SK-N-SH treated with all-trans-retinoic acid at 6 μM for 48 hours (cell line): ENCODE measurements around the gene SHANK2.

ENCODE experiments used
- ATAC-seq: fragments of 200-7000 bp; cut with Tn5 transposase; 3 replicates; pipeline ENCODE4 v1.9.1; 2020; ENCODE audit warnings: mild to moderate bottlenecking, moderate library complexity
- ARNTL ChIP-seq: fragments of 450-650 bp; formaldehyde crosslinking; IDR thresholded peaks from 2 replicates; pipeline ENCODE4 v1.5.0; 2020; ENCODE audit warnings: low read depth, mild to moderate bottlenecking, moderate library complexity, borderline replicate concordance
- BACH2 ChIP-seq: fragments of 250-450 bp; sonication (Bioruptor Pico); IDR thresholded peaks from 2 replicates; pipeline ENCODE4 v1.9.0; 2021; ENCODE audit warnings: mild to moderate bottlenecking, borderline replicate concordance
- CREB5 ChIP-seq: fragments of 250-450 bp; sonication (Bioruptor Pico); IDR thresholded peaks from 2 replicates; pipeline ENCODE4 v1.5.1; 2020; ENCODE audit warnings: low read depth, mild to moderate bottlenecking, moderate library complexity
- CSDC2 ChIP-seq: fragments of 250-450 bp; sonication (Bioruptor Pico); IDR thresholded peaks from 2 replicates; pipeline ENCODE4 v1.5.0; 2020; ENCODE audit warnings: mild to moderate bottlenecking, moderate library complexity
- CSRNP3 ChIP-seq: fragments of 250-450 bp; sonication (Bioruptor Pico); IDR thresholded peaks from 2 replicates; pipeline ENCODE4 v1.5.1; 2021; ENCODE audit warnings: mild to moderate bottlenecking, moderate library complexity
- ESRRG ChIP-seq: fragments of 250-450 bp; sonication (Bioruptor Pico); IDR thresholded peaks from 2 replicates; pipeline ENCODE4 v1.6.1; 2021; ENCODE audit warnings: mild to moderate bottlenecking
- ISL1 ChIP-seq: fragments of 250-450 bp; sonication (Bioruptor Pico); IDR thresholded peaks from 2 replicates; pipeline ENCODE4 v2.1.2; 2022; ENCODE audit warnings: mild to moderate bottlenecking, moderate library complexity
- OSR1 ChIP-seq: fragments of 250-450 bp; sonication (Bioruptor Pico); IDR thresholded peaks from 2 replicates; pipeline ENCODE4 v1.8.0; 2022; ENCODE audit warnings: moderate library complexity, mild to moderate bottlenecking, inconsistent platforms
- POU6F1 ChIP-seq: fragments of 250-450 bp; sonication (Bioruptor Pico); IDR thresholded peaks from 2 replicates; pipeline ENCODE4 v1.8.0; 2021; ENCODE audit warnings: low read depth, mild to moderate bottlenecking, moderate library complexity, borderline replicate concordance
- SNAI2 ChIP-seq: fragments of 250-450 bp; sonication (Bioruptor Pico); IDR thresholded peaks from 2 replicates; pipeline ENCODE4 v1.5.0; 2020; ENCODE audit warnings: mild to moderate bottlenecking, moderate library complexity
- TCF4 ChIP-seq: fragments of 250-450 bp; sonication (Bioruptor Pico); IDR thresholded peaks from 2 replicates; pipeline ENCODE4 v1.8.0; 2021; ENCODE audit warnings: mild to moderate bottlenecking, moderate library complexity, borderline replicate concordance
- ZC3H10 ChIP-seq: fragments of 250-450 bp; sonication (Bioruptor Pico); IDR thresholded peaks from 2 replicates; pipeline ENCODE4 v1.5.1; 2021; ENCODE audit warnings: mild to moderate bottlenecking, moderate library complexity
- ZFP30 ChIP-seq: fragments of 450-650 bp; formaldehyde crosslinking; IDR thresholded peaks from 2 replicates; pipeline ENCODE4 v1.5.0; 2022; ENCODE audit warnings: mild to moderate bottlenecking, moderate library complexity
- ZNF565 ChIP-seq: fragments of 450-650 bp; formaldehyde crosslinking; conservative IDR thresholded peaks from 2 replicates; pipeline ENCODE4 v1.5.0; 2020; ENCODE audit warnings: low read depth, mild to moderate bottlenecking, moderate library complexity
- ZNF70 ChIP-seq: fragments of 450-650 bp; formaldehyde crosslinking; IDR thresholded peaks from 2 replicates; pipeline ENCODE4 v1.5.0; 2020; ENCODE audit warnings: mild to moderate bottlenecking, moderate library complexity
- ZNF8 ChIP-seq: fragments of 450-650 bp; formaldehyde crosslinking; IDR thresholded peaks from 2 replicates; pipeline ENCODE4 v1.5.0; 2020; ENCODE audit warnings: mild to moderate bottlenecking, moderate library complexity
- TF ChIP-seq, protein P1 (sequence below): fragments of 250-450 bp; sonication (Bioruptor Pico); IDR thresholded peaks from 2 replicates; pipeline ENCODE4 v1.5.0; 2020; ENCODE audit warnings: mild to moderate bottlenecking, moderate library complexity
- TF ChIP-seq, protein P2 (sequence below): fragments of 250-450 bp; sonication (Bioruptor Pico); IDR thresholded peaks from 2 replicates; pipeline ENCODE4 v1.8.0; 2020; ENCODE audit warnings: mild to moderate bottlenecking, moderate library complexity, borderline replicate concordance

SHANK2 gene

GRCh38 chr11:71215425-71215965, 36.9 kb downstream of the SHANK2 start:
- no peak for ATAC-seq
- TF ChIP-seq, protein P1, sequence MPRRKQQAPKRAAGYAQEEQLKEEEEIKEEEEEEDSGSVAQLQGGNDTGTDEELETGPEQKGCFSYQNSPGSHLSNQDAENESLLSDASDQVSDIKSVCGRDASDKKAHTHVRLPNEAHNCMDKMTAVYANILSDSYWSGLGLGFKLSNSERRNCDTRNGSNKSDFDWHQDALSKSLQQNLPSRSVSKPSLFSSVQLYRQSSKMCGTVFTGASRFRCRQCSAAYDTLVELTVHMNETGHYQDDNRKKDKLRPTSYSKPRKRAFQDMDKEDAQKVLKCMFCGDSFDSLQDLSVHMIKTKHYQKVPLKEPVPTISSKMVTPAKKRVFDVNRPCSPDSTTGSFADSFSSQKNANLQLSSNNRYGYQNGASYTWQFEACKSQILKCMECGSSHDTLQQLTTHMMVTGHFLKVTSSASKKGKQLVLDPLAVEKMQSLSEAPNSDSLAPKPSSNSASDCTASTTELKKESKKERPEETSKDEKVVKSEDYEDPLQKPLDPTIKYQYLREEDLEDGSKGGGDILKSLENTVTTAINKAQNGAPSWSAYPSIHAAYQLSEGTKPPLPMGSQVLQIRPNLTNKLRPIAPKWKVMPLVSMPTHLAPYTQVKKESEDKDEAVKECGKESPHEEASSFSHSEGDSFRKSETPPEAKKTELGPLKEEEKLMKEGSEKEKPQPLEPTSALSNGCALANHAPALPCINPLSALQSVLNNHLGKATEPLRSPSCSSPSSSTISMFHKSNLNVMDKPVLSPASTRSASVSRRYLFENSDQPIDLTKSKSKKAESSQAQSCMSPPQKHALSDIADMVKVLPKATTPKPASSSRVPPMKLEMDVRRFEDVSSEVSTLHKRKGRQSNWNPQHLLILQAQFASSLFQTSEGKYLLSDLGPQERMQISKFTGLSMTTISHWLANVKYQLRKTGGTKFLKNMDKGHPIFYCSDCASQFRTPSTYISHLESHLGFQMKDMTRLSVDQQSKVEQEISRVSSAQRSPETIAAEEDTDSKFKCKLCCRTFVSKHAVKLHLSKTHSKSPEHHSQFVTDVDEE (CRISPR knock-in tag): no peak
- TF ChIP-seq ZFP30 (CRISPR knock-in tag): no peak
- TF ChIP-seq ESRRG (CRISPR knock-in tag): no peak
- TF ChIP-seq SNAI2 (CRISPR knock-in tag): no peak
- TF ChIP-seq CSRNP3 (CRISPR knock-in tag): no peak
- TF ChIP-seq ZNF8 (CRISPR knock-in tag): no peak
- TF ChIP-seq ZC3H10 (CRISPR knock-in tag): no peak
- no peak for TF ChIP-seq BACH2 (CRISPR knock-in tag)
- no peak for TF ChIP-seq POU6F1 (CRISPR knock-in tag)
- TF ChIP-seq ZNF565 (CRISPR knock-in tag): no peak
- TF ChIP-seq OSR1 (CRISPR knock-in tag): no peak
- no peak for TF ChIP-seq TCF4 (CRISPR knock-in tag)

DNA sequence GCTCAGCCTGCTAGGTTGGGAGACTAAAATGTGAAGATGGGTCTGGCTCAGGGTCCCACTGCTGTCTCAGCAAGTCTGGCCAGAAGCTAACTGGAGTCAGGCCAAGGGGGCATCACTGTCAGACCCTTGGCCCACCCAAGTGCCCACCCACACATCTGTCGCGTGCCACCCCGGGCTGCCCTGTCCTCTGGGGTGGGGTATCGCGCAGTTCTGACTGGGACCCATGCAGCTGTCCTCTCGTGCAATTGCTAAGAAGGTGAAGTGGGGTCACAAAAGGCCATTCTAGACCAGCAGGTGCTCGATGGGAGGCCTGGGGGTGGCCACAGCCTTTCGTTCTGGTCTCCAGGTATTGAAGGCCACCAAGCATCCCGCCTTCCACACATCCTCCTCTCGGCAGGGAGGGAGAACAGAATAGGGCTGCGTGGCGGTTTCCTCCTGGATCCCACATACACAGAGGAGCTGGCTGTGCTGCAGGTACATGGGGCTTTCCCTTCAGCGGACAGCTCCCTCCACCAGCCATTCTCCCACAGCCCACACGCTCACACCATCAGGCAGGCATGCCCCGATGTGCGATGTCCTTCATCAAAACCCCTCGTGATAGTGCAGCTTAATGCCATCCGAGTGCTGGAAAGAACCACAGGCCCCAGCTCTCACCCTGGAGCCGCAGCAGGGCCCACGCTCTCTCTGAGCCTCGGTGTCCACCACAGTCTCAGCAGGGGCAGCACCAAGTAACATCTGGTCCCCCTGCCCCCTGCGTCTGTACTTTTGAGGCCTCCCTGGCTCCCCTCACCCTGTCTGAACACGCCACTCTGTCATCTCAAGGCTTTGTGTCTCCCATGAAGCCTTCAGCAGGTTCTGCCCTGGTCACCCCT, 37.6 kb downstream of the SHANK2 start:
- TF ChIP-seq TCF4 (CRISPR knock-in tag) (no peak), ZFP30 (CRISPR knock-in tag) (no peak), POU6F1 (CRISPR knock-in tag) (no peak), CSRNP3 (CRISPR knock-in tag) (no peak), ZNF70 (CRISPR knock-in tag) (no peak), ZC3H10 (CRISPR knock-in tag) (no peak), ISL1 (CRISPR knock-in tag) (no peak), BACH2 (CRISPR knock-in tag) (no peak), ARNTL (CRISPR knock-in tag) (no peak), CREB5 (CRISPR knock-in tag) (no peak), ZNF8 (CRISPR knock-in tag) (no peak), ZNF565 (CRISPR knock-in tag) (no peak), CSDC2 (CRISPR knock-in tag) (no peak)
- TF ChIP-seq, protein P2, sequence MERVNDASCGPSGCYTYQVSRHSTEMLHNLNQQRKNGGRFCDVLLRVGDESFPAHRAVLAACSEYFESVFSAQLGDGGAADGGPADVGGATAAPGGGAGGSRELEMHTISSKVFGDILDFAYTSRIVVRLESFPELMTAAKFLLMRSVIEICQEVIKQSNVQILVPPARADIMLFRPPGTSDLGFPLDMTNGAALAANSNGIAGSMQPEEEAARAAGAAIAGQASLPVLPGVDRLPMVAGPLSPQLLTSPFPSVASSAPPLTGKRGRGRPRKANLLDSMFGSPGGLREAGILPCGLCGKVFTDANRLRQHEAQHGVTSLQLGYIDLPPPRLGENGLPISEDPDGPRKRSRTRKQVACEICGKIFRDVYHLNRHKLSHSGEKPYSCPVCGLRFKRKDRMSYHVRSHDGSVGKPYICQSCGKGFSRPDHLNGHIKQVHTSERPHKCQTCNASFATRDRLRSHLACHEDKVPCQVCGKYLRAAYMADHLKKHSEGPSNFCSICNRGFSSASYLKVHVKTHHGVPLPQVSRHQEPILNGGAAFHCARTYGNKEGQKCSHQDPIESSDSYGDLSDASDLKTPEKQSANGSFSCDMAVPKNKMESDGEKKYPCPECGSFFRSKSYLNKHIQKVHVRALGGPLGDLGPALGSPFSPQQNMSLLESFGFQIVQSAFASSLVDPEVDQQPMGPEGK (CRISPR knock-in tag): no peak
- TF ChIP-seq, protein P1 (CRISPR knock-in tag): no peak
- TF ChIP-seq, all 23 proteins: peak for 0
- ATAC-seq: no peak
